GM19463 (cell line): ENCODE measurements around the gene DDX20.

Experiments
- ATAC-seq: cut with Tn5 transposase; IDR thresholded peaks from one replicate; pipeline ENCODE4 v1.9.1; 2021; ENCODE audit warnings: mild to moderate bottlenecking, moderate library complexity; ENCODE audit not compliant: unreplicated experiment

The DDX20 gene

GRCh38 chr1:111755331-111756123, at the start of gene DDX20:
Gene DDX20 (plus strand): TSS chr1:111755901. CDS start chr1:111755925, 24 bp downstream.
- peak; percentile 91 for ATAC-seq

- ATAC-seq = no peak
Observed at GRCh38 chr1:111706921-111707320, 48.8 kb upstream of the DDX20 start.

GRCh38 chr1:111707906-111708305, 47.8 kb upstream of the DDX20 start:
- ATAC-seq = no peak

GRCh38 chr1:111709986-111710385, 45.7 kb upstream of the DDX20 start:
- ATAC-seq = no peak

- ATAC-seq = no peak
Observed at GRCh38 chr1:111716333-111716732, 39.4 kb upstream of the DDX20 start.

- no peak for ATAC-seq
Observed at GRCh38 chr1:111717450-111717849, 38.3 kb upstream of the DDX20 start.

GRCh38 chr1:111719135-111719534, 36.6 kb upstream of the DDX20 start:
- no peak for ATAC-seq

- ATAC-seq = no peak
Observed at GRCh38 chr1:111719674-111720132, 36.0 kb upstream of the DDX20 start.

- no peak for ATAC-seq
Observed at GRCh38 chr1:111720274-111720976, 35.3 kb upstream of the DDX20 start.

GRCh38 chr1:111720977-111721786, 34.5 kb upstream of the DDX20 start:
- ATAC-seq = no peak

- ATAC-seq = no peak
Observed at GRCh38 chr1:111723091-111723806, 32.5 kb upstream of the DDX20 start.

- ATAC-seq = no peak
Observed at GRCh38 chr1:111723871-111724270, 31.8 kb upstream of the DDX20 start.

GRCh38 chr1:111725192-111725591, 30.5 kb upstream of the DDX20 start:
- no peak for ATAC-seq

- ATAC-seq = no peak
Observed at GRCh38 chr1:111727056-111727455, 28.6 kb upstream of the DDX20 start.

- ATAC-seq = no peak
Observed at GRCh38 chr1:111729271-111729921, 26.3 kb upstream of the DDX20 start.

GRCh38 chr1:111729946-111730681, 25.6 kb upstream of the DDX20 start:
- ATAC-seq = no peak

- ATAC-seq = no peak
Observed at GRCh38 chr1:111730706-111731105, 25.0 kb upstream of the DDX20 start.

- ATAC-seq = no peak
Observed at GRCh38 chr1:111731956-111732355, 23.7 kb upstream of the DDX20 start.

- ATAC-seq = no peak
Observed at GRCh38 chr1:111732718-111733117, 23.0 kb upstream of the DDX20 start.
